ENCODE data around the gene SPPL2C. TPM values are rescaled to one million over a fixed set of nuclear protein-coding genes. Genes with fewer than 3 reads are reported as not detected.
A peak's percentile ranks its signal among the peaks of the same experiment; 100 is the strongest.
"Not testable (repeated sequence)": the region's sequence is repeated elsewhere in the genome, so short reads cannot be mapped to it uniquely, and the experiment has no call there.

Gene SPPL2C
- total RNA-seq, 1 donor from 2014 or later, result not detected

DNA sequence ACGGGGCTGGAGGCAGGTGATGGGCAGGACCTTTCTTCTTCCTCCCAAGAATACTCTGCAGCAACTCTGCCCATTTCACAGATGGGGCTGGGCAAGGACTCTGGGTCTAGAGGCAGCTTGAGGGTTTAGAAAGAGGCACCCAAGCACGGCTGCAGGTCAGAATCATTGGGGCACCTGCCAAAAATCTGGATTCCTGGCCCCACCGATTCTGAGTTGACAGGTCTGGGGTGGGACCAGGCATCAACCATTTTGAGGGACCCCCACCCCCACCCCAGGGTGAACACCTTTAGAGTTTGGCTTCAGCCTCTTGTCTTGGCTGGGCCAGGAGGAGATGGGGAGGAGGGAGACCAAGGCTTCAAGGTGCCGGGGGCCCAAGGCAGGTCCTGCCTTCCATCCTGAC lies 5.3 kb downstream of the SPPL2C start:
- DNase-seq, result no peak

DNA sequence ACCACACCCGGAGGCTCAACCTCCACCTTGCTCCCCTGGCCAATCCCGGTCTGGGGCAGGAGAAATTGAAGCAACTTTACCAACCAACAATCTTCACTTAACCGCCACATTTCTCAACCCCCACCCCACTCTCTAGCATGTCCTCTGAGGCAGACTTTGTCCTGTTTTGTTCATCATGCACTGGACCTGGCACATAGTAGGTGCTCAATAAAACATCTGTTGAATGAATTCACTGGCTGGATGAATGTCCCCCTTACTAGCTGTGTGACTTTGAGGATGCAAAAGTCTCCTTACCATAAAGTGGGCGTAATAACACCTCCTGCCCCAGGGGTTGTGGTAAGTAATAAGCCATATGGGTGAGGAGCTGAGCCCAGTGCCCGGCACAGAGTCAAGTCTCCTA lies 5.8 kb downstream of the SPPL2C start:
- no peak for DNase-seq

DNA sequence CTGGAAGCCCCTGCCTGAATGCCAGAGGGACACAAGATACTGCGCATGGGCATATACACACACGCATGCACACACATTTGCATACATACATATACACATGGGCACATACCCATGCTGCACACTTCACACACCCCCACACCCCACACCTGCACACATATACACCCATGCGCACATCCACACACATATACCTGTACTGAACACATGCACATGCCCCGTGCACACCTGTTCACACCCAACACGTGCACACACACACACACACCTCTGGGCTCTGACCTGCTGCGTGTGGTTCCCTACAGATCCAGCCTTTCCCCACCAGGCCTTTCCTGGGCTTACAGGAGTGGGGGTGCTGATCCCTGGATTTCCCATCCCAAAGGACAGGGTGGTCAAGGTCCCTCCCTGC lies 6.3 kb downstream of the SPPL2C start:
- no peak for DNase-seq

DNA sequence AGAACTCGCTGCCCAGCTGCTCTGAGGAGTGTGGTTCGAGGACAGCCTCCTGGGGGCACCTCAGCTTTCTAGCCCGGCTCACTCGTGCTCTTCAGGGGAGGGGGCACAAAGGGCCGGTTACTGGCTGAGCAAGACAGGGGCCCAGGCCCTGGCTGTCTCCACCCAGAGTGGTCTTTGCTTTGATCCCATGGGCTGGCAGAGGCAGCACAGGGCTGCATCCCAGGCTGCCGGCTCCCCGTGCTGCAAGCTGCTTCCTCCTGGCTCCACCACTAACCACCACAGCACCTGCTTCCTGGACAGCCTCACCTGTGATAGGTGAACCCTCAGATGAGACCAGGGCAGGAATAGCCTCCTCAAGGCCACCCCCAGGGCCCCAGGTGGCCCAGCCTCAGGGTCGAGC lies 6.8 kb downstream of the SPPL2C start:
- no peak for DNase-seq

DNA sequence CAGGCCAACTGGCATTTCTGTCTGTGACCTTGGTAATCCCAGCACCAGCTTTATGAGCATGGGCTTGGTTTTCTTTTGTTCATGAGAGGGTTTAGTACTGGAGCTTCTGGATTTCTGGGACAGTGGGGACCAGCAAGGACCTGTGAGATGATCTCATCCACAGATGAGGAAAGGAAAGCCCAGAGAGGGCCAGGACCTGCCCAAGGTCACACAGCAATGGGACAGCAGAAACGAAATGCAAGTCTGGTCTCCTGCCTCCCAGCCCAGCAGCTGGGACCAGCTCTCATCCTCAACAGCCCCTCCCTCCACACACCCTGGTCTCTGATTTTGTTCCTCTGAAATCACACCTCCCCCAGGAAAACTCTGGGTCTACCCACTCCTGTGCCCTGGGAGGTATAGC lies 7.2 kb downstream of the SPPL2C start:
- DNase-seq, result no peak

DNA sequence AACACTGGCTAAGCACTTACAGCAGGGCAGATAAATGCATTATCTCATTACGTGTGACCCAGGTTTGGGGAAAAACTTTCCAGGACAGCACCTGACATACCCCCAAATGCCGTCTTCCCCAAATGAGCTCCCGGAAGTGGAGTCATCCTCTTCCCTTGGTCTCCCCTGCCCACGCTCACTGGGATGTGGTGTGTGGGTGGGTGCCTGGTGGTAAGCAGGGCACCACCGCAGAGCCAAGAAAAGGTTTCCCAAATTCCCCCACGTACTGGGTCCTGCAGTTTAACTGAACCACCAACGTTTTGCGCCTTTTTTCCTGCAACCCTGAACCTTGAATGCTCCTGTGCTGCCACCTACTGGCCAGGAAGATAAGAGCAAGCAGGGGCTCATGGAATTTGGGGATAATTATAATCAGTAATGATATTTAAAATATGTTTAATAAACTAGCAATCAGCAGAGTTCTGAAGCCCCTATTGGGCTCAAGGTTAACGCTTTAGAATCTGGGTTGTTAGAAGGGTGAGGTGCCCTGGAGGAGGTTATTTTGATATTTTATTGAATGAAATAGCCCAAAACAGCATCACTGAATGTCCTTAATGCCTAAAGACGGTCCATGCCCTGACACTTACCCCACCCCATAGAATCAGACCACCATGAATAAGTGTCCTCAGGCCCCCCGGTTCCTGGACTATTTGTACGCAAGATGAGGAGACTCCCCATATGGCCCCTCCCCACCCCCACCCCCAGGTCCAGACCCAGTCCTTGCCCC lies 8.0 kb downstream of the SPPL2C start:
- peak; percentile 80 for DNase-seq

DNA sequence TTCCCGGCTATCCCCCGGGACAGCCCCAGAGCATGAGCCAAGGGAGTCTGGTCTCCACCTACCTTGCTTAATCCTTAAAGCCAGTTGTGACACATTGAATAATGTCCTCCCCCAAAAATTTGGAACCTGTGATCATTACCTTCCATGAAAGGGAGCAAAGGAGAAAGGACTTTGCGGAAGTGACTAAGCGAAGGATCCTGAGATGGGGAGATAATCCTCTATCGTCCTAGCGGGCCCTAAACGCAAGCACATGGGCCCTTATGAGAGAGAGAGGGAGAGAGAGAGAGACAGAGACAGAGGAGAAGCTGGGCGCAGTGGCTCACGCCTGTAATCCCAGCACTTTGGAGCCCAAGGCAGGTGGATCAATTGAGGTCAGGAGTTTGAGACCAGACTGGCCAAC lies 9.5 kb downstream of the SPPL2C start:
- DNase-seq, result no peak

DNA sequence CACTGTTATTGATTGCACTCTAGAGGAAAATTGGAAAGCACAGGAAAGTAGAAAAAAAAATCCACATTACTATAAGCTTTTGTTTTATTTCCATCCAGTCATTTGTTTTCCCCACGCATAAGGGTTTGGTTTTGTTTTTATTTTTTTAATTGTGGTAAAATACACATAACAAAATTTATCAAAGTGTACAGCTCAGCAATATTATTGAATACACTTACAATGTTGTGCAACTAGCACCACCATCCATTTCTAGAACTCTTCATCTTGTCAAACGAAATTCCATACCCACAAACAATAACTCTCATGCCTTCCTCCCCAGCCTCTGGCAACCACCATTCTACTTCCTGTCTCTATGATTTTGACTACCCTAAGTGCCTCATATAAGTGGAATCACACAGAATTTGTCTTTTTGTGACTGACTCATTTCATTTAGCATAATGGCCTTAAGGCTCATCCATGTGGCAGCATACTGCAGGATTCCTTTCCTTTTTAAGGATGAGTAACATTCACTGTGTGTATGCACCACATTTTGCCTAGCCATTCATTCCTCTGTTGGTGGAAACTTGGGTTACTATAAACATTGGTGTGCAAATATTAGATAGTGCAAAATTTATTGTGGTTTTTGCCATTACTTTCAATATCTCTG lies 11.1 kb downstream of the SPPL2C start:
- no peak for DNase-seq

DNA sequence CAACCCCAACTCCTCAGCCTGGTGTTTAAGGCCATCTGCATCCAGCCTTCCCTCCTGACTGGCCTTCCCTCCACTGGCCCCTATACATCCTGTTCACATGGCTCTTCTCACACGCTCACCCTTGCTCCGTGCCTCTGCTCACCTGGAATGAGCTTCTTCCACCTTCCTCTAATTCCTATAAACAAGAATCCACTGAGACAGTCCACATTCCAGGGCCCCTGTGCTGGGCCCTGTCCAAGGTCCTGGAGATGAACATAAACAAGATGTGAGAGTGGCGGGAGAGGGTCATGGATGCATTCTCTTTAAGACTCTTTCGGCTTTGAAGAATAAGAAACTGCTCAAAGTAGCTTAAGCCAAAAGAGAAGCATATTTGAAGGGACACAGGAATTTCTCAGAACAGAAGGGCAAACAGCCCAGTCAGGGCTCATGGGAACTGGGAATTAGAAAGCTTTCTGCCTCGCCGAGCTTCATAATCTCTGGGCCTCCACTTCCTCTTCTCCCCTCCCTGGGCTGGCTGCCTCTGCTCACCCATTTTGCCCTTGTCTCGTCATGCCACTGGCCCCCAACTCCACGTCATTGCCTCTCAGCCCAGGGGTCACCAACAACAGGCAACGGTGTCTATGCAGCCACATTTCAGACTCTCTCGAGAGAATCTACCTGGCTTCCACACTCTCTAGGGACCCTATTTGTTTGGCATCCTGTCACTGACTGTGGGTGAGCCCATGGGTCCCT lies 13.5 kb downstream of the SPPL2C start:
- DNase-seq, result peak; percentile 79

DNA sequence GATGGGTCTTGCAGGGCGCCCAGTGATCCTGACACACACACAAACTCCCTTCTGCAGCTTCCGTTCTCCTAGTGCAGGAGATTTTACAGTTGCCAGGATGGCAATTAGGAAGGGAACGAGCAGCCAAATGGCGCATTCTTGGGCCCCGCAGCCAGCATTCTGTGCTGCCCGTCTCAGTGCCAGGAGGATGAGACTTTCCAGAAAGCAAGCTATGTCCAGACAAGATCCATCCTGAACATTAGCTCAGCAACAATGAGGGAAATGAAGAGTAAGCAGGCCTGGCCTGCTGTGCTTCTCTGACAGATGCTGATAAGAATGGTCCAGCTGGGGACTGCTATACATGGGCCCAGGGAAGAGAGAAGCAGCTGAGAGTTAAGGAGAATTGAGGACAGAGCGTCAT lies 16.5 kb downstream of the SPPL2C start:
- DNase-seq, result no peak

DNA sequence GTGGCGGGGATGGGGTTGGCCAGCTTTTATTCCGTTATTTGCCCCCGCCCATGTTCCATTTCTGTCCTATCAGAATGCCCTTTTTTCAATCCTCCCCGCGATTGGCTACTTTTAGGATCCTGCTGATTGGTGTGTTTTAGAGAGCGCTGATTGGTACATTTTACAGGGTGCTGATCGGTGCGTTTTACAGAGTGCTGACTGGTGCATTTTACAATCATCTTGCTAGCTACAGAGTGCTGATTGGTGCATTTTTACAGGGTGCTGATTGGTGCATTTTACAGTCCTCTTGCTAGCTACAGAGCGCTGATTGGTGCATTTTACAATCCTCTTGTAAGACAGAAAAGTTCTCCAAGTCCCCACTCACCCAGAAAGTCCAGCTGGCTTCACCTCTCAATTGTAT lies 17.4 kb downstream of the SPPL2C start:
- DNase-seq, result not testable (repeated sequence)

DNA sequence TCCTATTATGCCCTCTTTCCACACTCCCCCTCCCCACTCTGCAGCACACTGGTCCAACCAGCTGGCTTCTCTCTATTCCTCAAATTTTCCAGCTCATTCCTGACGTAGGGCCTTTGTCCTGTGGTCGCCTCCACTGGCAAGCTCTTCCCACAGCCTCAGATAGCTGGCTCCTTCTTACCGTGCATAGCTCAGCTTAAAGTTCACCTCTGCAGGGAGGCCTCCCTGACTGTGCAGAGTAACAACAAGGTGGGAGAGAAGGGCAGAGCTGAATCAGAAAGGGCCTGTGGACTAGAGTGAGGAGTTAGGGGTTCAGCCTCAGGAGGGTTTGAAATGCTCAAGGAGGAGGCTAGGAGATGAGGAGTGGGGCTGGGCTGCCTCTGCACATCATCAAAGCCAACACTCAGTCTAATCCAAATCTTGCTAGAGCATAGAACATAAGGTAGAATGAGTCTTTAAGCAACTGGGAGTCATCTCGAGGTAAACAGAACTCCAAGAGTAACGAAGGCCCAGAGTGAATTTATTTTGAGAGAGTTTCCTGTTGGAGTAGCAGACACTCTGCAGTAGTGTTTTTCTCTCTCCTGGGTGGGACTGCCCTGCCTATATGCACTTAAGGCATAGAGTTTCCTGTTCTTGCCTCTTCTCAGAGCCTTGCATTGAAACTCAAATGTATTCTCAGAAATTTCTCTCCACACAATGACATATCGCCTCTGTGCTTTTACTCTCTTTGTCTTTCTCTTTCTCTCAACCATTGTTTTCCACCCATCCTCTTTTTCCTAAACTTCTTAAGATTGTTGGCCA lies 19.4 kb downstream of the SPPL2C start:
- DNase-seq, result no peak

DNA sequence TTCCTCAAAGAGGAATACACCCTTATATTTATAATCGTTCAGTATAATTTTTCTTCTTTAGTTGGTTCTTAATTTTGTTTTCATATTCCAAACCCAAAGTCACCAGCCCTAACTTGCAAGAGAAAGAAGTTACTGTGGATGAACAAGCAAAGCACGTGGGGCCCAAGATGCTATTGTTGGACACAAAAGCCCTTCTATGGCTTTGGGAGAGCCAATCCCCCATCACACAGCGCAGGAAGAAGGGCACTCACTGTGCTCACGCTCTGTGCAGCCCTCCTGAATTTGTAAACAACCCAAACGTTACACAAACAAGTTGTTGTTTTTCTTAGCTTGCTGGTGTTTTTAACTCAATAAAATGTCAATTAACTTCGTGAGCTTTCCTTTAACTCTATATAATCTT lies 22.5 kb downstream of the SPPL2C start:
- no peak for DNase-seq

DNA sequence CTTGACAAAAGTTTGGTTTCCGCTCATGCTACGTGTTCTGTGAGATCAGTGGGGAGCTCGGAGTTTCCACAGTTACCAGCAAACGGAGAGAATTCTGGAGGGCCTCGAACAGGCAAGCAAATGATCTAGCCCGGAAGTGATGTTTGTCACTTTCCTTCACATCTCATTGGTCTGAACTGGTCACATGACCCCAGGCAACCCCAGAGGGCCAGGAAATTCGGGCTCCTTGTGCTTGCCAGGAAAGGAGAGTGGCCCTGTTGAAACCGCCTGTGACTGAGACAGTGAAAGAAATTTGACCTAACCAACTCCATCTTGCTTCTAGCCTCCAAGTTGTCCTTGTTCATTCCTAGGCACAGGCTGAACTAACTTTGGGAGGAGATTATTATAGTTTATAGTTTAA lies 23.0 kb downstream of the SPPL2C start:
- DNase-seq, result no peak

DNA sequence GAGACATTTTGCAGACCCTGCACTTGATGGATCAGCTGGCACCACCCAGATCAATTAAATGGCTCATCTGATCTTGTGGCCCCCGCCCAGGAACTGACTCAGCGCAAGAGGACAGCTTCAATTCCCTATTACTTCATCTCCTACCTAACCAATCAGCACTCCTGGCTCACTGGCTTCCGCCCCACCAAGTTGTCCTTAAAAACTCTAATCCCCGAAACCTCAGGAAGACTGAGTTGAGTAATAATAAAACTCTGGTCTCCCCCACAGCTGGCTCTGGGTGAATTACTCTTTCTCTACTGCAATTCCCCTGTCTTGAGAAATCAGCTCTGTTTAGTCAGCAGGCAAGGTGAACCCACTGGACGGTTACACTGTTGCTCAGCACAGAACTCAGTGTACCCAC lies 23.6 kb downstream of the SPPL2C start:
- no peak for DNase-seq

DNA sequence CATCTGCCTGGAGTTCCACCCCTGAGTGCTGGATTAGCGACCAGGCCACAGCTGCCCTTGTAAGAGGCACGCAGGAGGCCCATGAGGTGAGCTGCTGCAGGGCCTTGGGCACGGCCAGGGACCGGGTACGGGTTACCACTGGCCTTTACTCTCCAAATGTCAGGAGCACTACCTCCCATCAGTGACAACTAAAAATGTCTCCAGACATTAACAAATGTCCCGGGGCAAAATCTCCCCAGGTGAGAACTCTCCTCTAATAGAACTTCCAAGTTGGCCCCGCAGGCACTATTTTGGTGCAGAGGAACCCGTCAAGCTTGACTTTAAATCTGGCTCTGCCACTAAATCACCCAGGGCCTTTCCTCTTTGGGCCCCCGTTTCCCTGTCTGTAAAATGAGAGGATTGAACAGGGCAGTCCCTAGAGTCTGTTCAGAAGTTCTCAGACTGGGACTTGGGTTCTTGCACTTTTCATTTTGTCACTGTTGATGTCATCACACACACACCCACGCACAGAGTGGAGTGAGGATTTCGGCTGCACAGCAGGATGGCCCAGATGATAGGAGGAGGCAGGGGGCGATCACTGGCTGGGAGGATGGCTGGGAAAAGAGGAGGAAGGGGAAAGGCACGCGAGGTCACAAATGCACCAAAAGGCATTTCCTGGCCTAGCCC lies 25.1 kb downstream of the SPPL2C start:
- DNase-seq, result no peak

DNA sequence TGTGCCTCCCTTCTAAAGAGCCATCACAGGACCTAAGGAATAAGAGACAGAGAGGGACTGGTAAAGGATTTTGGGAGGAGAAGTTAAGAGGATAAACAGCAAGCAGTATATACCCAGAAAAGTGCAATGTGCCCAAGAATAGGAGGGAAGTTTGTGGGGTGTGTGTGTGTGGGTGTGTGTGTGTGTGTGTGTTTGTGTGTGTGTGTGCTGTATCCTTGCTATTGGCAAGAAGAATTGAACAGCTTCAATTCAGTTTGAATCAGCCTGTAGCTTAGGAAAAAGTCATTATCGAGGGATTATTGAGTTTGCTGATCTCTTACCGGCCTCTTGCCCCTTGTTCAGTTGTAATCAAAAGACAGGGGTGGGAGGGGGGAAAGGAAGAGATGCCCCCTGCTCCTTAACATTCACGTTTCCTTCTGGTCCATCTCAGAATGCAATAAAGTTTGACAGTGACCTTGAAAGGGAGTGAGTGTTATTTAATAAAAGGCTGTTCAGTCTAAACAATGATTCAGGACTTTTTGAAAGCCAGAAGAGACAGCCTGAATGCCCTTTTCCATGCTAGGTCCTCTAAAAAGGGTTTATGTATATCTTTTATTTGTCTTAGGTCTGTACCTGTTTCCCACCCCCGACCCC lies 25.8 kb downstream of the SPPL2C start:
- DNase-seq, result no peak

DNA sequence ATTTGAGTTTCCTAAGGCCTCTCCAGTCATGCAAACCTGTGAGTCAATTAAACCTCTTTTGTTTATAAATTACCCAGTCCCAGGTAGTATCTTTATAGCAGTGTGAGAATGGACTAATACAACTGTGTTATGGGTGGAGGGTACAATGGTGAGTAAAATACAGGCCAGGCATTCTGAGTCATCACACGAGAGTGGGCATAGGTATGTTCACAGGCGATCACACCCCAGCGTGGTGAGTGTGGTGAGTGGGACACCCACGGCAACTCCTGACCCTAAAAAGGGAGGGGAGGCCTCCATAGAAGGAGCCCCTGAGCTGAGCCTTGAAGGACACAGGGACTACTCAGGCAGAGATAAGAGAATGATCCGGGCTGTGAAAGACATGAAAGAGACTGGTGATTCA lies 27.0 kb downstream of the SPPL2C start:
- no peak for DNase-seq

DNA sequence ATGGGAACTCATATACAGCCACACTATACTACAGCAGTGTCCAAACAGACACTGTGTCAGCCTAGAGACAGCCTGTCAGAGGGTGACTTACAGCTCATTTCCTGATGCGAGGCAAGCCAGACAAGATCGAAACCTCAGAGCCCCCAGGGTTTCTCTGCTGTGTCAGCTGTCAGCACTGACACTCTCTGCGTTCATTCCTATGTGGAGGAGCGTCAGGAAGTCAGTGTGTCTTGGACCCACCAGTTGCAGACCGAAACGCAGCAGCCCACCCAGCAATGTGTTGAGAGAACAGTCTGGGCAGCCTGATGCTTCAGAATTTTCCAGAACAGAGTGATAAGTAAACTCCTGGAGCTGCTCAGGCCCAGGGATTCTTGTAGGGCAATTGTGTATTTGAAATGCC lies 29.0 kb downstream of the SPPL2C start:
- no peak for DNase-seq

DNA sequence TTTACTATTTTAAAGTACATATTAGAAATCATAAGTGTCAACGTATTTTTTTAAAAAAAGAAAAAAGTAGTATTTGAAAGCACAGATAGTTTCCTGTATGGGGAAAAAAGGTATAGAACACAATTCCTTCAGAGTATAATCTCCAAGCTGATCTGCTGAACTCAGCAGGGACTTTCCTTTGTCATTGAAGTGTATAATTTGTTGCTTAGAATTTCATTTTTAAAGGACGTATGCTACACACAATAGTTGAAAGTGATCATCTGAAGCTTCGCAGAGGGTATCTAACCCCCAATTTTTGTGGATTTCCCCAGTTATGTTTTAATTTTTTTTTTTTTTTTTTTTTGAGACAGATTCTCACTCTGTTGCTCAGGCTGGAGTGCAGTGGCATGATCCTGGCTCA lies 29.5 kb downstream of the SPPL2C start:
- DNase-seq, result no peak

DNA sequence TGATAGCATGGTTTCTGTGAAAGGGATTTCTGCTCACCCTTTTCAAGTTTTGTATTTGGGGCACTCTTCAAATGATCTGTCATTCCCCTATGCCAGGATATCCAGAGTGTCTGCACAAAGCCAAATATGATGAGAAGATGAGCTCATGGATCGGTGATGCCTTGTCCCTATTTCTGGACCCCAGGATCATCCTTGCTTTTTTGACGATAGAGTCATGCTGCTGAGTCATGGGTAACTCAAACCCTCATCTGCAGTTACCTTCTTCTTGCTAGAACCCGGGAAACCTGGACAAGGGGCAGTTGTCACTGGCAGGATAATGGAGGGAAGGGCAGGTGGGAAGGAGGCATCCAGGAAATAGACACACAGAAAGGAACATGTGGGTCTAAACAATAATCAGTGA lies 31.9 kb downstream of the SPPL2C start:
- DNase-seq, result no peak

DNA sequence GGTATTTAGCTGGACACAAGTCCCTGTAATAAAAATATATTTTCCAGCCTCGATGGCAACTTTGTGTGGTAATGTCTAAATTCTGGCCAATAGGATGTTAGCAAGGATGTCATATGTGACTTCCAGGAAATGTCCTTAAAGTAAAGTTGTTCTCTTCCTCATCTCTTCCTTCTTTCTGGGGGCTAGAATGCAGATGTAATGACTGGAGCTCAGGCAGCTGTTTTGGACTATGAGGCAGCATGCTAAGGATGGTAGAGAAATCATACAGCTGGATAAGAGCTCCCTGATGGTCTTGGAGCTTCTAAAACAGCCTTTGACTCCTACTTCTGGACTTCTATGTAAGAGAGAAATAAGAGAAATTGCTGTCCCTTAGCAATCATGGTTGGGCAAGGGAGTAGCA lies 32.8 kb downstream of the SPPL2C start:
- no peak for DNase-seq
